Measurements from ENCODE around the gene ADAMTS18. TPM values are rescaled to one million over a fixed set of nuclear protein-coding genes. Genes with fewer than 3 reads are reported as not detected.
A peak's percentile ranks its signal among the peaks of the same experiment; 100 is the strongest.

ADAMTS18 gene
- polyA plus RNA-seq, 1 donor (not counting 4 experiments of a cell fraction or from before 2014, with no cell fraction given): not detected

- H3K4me2 ChIP-seq (ENCODE audit: control insufficient read depth, extremely low read depth, insufficient read depth, low read depth, low read length): no peak overlapping the region
- H3K27me3 ChIP-seq (ENCODE audit: control insufficient read depth, extremely low read depth, insufficient read depth, low read length): no peaks in the 10 kb centered on the region
- dilution Hi-C loops (cut with MboI; ENCODE audit: extremely low pct_ligation_motif_present, low sequenced_read_pairs): no loop called here
- H3K79me2 ChIP-seq (ENCODE audit: control insufficient read depth, insufficient read depth, low read length): no peaks in the 10 kb centered on the region
- no peaks in the 10 kb centered on the region for H4K20me1 ChIP-seq (ENCODE audit: control insufficient read depth, extremely low read depth, insufficient read depth, low read length)
- H3K4me3 ChIP-seq (ENCODE audit: control insufficient read depth in 2 of 3, extremely low read depth in 1 of 3, insufficient read depth in 2 of 3, low read depth in 1 of 3, low read length in 3 of 3): no peak overlapping the region
- no peak overlapping the region for H2AFZ ChIP-seq (ENCODE audit: control insufficient read depth, low read length)
- FAIRE-seq: no peak
- H3K36me3 ChIP-seq (ENCODE audit: control insufficient read depth in 2 of 2, extremely low read depth in 1 of 2, insufficient read depth in 2 of 2, low read length in 2 of 2): no peaks in the 10 kb centered on the region
- no peak for DNase-seq (ENCODE audit: low read depth, low spot score)
- no peak for TF ChIP-seq CTCF (optimal IDR thresholded peaks at IDR 0.05 in 1 of 3, IDR thresholded peaks at IDR 0.05 in 1 of 3, conservative IDR thresholded peaks at IDR 0.05 in 1 of 3; ENCODE audit: extremely low read depth in 1 of 3, insufficient read depth in 2 of 3, low read length in 3 of 3)
- TF ChIP-seq EZH2 (IDR thresholded peaks at IDR 0.05; ENCODE audit: low read length): no peak
- no peaks in the 10 kb centered on the region for H3K9me1 ChIP-seq (ENCODE audit: control insufficient read depth, extremely low read depth, insufficient read depth, low read length)
- peaks cover 2% of the 10 kb centered on the region for H3K4me1 ChIP-seq (ENCODE audit: control insufficient read depth, extremely low read depth, insufficient read depth, low read length)
- no peaks in the 10 kb centered on the region for H3K9me3 ChIP-seq (ENCODE audit: control insufficient read depth, low read depth, low read length)
- no peak overlapping the region for H3K9ac ChIP-seq (ENCODE audit: control insufficient read depth, extremely low read depth, insufficient read depth, low read length)
- H3K27ac ChIP-seq (ENCODE audit: control insufficient read depth, insufficient read depth, low read length): no peak overlapping the region
Measured at GRCh38 chr16:77299395-77299794, 135.4 kb downstream of the ADAMTS18 start.

DNA sequence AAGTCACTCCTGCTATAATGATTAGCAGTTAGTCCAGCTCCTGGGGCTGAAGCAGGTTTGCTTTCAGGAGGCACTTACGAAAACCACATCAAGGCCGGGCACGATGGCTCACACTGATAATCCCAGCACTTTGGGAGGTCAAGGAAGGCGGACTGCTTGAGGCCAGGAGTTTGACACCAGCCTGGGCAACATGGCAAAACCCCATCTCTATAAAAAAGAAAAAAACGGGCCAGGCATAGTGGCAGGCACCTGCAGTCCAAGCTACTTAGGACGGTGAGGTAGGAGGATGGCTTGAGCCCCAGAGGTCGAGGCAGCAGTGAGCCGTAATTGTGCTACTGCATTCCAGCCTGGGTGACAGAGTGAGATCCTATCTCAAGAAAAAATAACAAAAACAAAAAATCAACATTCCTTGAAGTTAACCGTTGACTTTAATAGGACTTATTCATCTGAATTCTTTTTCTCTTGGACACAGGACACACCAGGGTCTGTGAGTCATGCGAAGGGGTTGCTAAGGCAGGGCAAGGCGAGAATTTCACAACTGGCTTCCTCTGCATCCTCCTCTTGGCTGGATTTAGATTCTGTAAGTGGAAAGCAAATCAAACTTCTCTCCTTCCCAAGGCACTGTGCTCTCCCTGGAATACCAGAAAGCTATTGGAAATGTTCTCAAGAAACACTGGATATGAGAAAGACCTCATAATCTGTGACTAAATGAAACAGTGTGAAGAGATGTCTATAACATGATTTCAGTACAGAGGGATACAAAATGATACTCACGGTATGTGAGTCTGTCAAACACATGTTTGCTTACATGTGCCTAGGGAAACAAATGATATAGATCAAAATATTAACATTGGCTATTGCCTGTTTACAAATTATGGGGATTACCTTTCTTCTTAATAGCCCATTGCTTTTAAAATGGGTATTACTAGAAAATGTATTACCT lies 136.1 kb downstream of the ADAMTS18 start:
- no peak overlapping the region for H3K4me3 ChIP-seq (ENCODE audit: control insufficient read depth in 2 of 3, extremely low read depth in 1 of 3, insufficient read depth in 2 of 3, low read depth in 1 of 3, low read length in 3 of 3)
- H3K9me3 ChIP-seq (ENCODE audit: control insufficient read depth, low read depth, low read length): no peaks in the 10 kb centered on the region
- no peaks in the 10 kb centered on the region for H3K9me1 ChIP-seq (ENCODE audit: control insufficient read depth, extremely low read depth, insufficient read depth, low read length)
- dilution Hi-C loops (cut with MboI; ENCODE audit: extremely low pct_ligation_motif_present, low sequenced_read_pairs): no loop called here
- no peak overlapping the region for H3K9ac ChIP-seq (ENCODE audit: control insufficient read depth, extremely low read depth, insufficient read depth, low read length)
- TF ChIP-seq EZH2 (IDR thresholded peaks at IDR 0.05; ENCODE audit: low read length) (no peak), CTCF (optimal IDR thresholded peaks at IDR 0.05 in 1 of 3, IDR thresholded peaks at IDR 0.05 in 1 of 3, conservative IDR thresholded peaks at IDR 0.05 in 1 of 3; ENCODE audit: extremely low read depth in 1 of 3, insufficient read depth in 2 of 3, low read length in 3 of 3) (no peak)
- no peak overlapping the region for H3K4me2 ChIP-seq (ENCODE audit: control insufficient read depth, extremely low read depth, insufficient read depth, low read depth, low read length)
- no peak overlapping the region for H3K27ac ChIP-seq (ENCODE audit: control insufficient read depth, insufficient read depth, low read length)
- H4K20me1 ChIP-seq (ENCODE audit: control insufficient read depth, extremely low read depth, insufficient read depth, low read length): no peaks in the 10 kb centered on the region
- H3K79me2 ChIP-seq (ENCODE audit: control insufficient read depth, insufficient read depth, low read length): no peaks in the 10 kb centered on the region
- H2AFZ ChIP-seq (ENCODE audit: control insufficient read depth, low read length): peak overlapping the region; percentile 15
- peak; percentile 13 for FAIRE-seq
- peaks cover 2% of the 10 kb centered on the region for H3K4me1 ChIP-seq (ENCODE audit: control insufficient read depth, extremely low read depth, insufficient read depth, low read length)
- no peak for DNase-seq (ENCODE audit: low read depth, low spot score)
- H3K36me3 ChIP-seq (ENCODE audit: control insufficient read depth in 2 of 2, extremely low read depth in 1 of 2, insufficient read depth in 2 of 2, low read length in 2 of 2): no peaks in the 10 kb centered on the region
- H3K27me3 ChIP-seq (ENCODE audit: control insufficient read depth, extremely low read depth, insufficient read depth, low read length): no peaks in the 10 kb centered on the region
